GM20000 (cell line): Measurements from ENCODE around the gene EYA2.

Experiments used
- DNase-seq: peaks from one replicate; pipeline ENCODE4 v3.0.0; 2012; ENCODE audit warnings: low spot score
- CTCF ChIP-seq: IDR thresholded peaks from 2 replicates; pipeline ENCODE4 v1.5.1; 2012; ENCODE audit warnings: mild to moderate bottlenecking, control low read depth; ENCODE audit errors: extremely low read depth, missing control alignments

The EYA2 gene

GRCh38 chr20:47093320-47093966 is 198.8 kb downstream of the EYA2 start:
- TF ChIP-seq CTCF: no peak

GRCh38 chr20:47095690-47096089 is 201.0 kb downstream of the EYA2 start:
- DNase-seq: no peak
- TF ChIP-seq CTCF: no peak

More at GRCh38 chr20:47093320-47093966, 198.8 kb downstream of the EYA2 start:
- no peak for DNase-seq

GRCh38 chr20:47097691-47098622 is 203.3 kb downstream of the EYA2 start:
- TF ChIP-seq CTCF: no peak
- DNase-seq: no peak

- no peak for TF ChIP-seq CTCF
- DNase-seq: no peak
Observed at GRCh38 chr20:47099093-47099492, 204.4 kb downstream of the EYA2 start.

- TF ChIP-seq CTCF: no peak
- DNase-seq: no peak
Observed at GRCh38 chr20:47099825-47100441, 205.3 kb downstream of the EYA2 start.

- DNase-seq: no peak
- TF ChIP-seq CTCF: no peak
Observed at GRCh38 chr20:47102629-47103028, 208.0 kb downstream of the EYA2 start.

- DNase-seq: no peak
- TF ChIP-seq CTCF: no peak
Observed at GRCh38 chr20:47106786-47107185, 212.1 kb downstream of the EYA2 start.
